Superior temporal gyrus (tissue), 1 donor: ENCODE measurements around the gene COL1A1.

Source experiments
- DNase-seq: peaks from one replicate; pipeline ENCODE4 v3.0.0-alpha.2; 2016; ENCODE audit errors: extremely low spot score

The COL1A1 gene

GRCh38 chr17:50199803-50200456 is 1.5 kb downstream of the COL1A1 start:
- no peak for DNase-seq

- DNase-seq: no peak
These were observed 2.1 kb downstream of the COL1A1 start for GRCh38 chr17:50199211-50199802.

- DNase-seq: peak; percentile 74
These were observed 3.3 kb downstream of the COL1A1 start for GRCh38 chr17:50198026-50198669.

GRCh38 chr17:50196826-50197225 is 4.6 kb downstream of the COL1A1 start:
- no peak for DNase-seq

- DNase-seq: no peak
These were observed 5.4 kb downstream of the COL1A1 start for GRCh38 chr17:50196036-50196435.

GRCh38 chr17:50194934-50195865 is 6.2 kb downstream of the COL1A1 start:
- DNase-seq: no peak

- DNase-seq: no peak
These were observed 7.1 kb downstream of the COL1A1 start for GRCh38 chr17:50194140-50194933.

- no peak for DNase-seq
These were observed 8.7 kb downstream of the COL1A1 start for GRCh38 chr17:50192618-50193291.

- DNase-seq: no peak
These were observed 9.2 kb downstream of the COL1A1 start for GRCh38 chr17:50192144-50192617.

- no peak for DNase-seq
These were observed 9.9 kb downstream of the COL1A1 start for GRCh38 chr17:50191359-50192143.

- no peak for DNase-seq
These were observed 10.7 kb downstream of the COL1A1 start for GRCh38 chr17:50190603-50191358.

- no peak for DNase-seq
These were observed 11.2 kb downstream of the COL1A1 start for GRCh38 chr17:50190293-50190602.

GRCh38 chr17:50189550-50190292 is 11.7 kb downstream of the COL1A1 start:
- DNase-seq: no peak

- DNase-seq: no peak
These were observed 12.4 kb downstream of the COL1A1 start for GRCh38 chr17:50188921-50189549.

GRCh38 chr17:50188531-50188920 is 12.9 kb downstream of the COL1A1 start:
- no peak for DNase-seq

- no peak for DNase-seq
These were observed 13.5 kb downstream of the COL1A1 start for GRCh38 chr17:50187751-50188530.

- DNase-seq: no peak
These were observed 14.1 kb downstream of the COL1A1 start for GRCh38 chr17:50187394-50187725.
